ENCODE data around the gene CDKN2AIP. TPM values are rescaled to one million over a fixed set of nuclear protein-coding genes. Genes with fewer than 3 reads are reported as not detected.

CDKN2AIP gene
- 10.6 to 12.1 TPM (median 11.1 TPM) in 5 replicates for total RNA-seq (2022; extraction: Qiagen RNA extraction)

GRCh38 chr4:183444214-183445096 lies at the start of gene CDKN2AIP:
Gene CDKN2AIP (plus strand): TSS chr4:183444636. CDS start chr4:183444798, 162 bp downstream.

Other genes starting within 250 kb of the CDKN2AIP start
- gene CLDN22, start 124.4 kb upstream of the CDKN2AIP start, total RNA-seq (2022; extraction: Qiagen RNA extraction) = not detected in 5 replicates
- gene CLDN24, start 122.2 kb upstream of the CDKN2AIP start, total RNA-seq (2022; extraction: Qiagen RNA extraction) = not detected in 5 replicates
- gene ING2, start 60.4 kb downstream of the CDKN2AIP start, total RNA-seq (2022; extraction: Qiagen RNA extraction) = 9.3 to 12.3 TPM (median 10.2 TPM) in 5 replicates
- 15.8 to 19.6 TPM (median 18.2 TPM) in 5 replicates for gene RWDD4, start 214.5 kb downstream of the CDKN2AIP start, total RNA-seq (2022; extraction: Qiagen RNA extraction)
- 9.7 to 14.1 TPM (median 10.4 TPM) in 5 replicates for gene TRAPPC11, start 214.7 kb downstream of the CDKN2AIP start, total RNA-seq (2022; extraction: Qiagen RNA extraction)

Measured in A549 treated with CORT108297 at 1 μM for 4 hours (cell line).